HAP-1 (cell line): Measurements from ENCODE around the gene OR10T2.
"Not testable (repeated sequence)": the region's sequence is repeated elsewhere in the genome, so short reads cannot be mapped to it uniquely, and the experiment has no call there.

ENCODE experiments used
- DNase-seq, 2 experiments: peaks; one replicate each; pipeline ENCODE4 v3.0.0-alpha.2; 2016 to 2020; ENCODE audit warnings: low spot score in 2 of 2
- H3K27me3 ChIP-seq: fragments of 250-450 bp; sonication (Bioruptor Pico); 2 replicates; pipeline ENCODE4 v1.5.1; 2020; ENCODE audit warnings: low read depth, mild to moderate bottlenecking, moderate library complexity
- H3K36me3 ChIP-seq: fragments of 250-450 bp; sonication (Bioruptor Pico); replicated peaks from 2 replicates; pipeline ENCODE4 v1.5.1; 2020; ENCODE audit warnings: mild to moderate bottlenecking
- H3K4me1 ChIP-seq: fragments of 250-450 bp; sonication (Bioruptor Pico); 2 replicates; pipeline ENCODE4 v1.5.1; 2020; ENCODE audit warnings: mild to moderate bottlenecking
- H3K4me3 ChIP-seq: fragments of 250-450 bp; sonication (Bioruptor Pico); 2 replicates; pipeline ENCODE4 v1.5.1; 2020; ENCODE audit warnings: mild to moderate bottlenecking, moderate library complexity
- H3K9me3 ChIP-seq: fragments of 250-450 bp; sonication (Bioruptor Pico); 2 replicates; pipeline ENCODE4 v1.5.1; 2020; ENCODE audit warnings: mild to moderate bottlenecking, moderate library complexity
- in situ Hi-C: fragments of 300-500 bp; cut with MboI; formaldehyde crosslinking; loops from 3 replicates; pipeline ENCODE4 v1.14.3; 2020; ENCODE audit warnings: low sequenced_read_pairs, inconsistent platforms, mixed read lengths

The OR10T2 gene

DNA sequence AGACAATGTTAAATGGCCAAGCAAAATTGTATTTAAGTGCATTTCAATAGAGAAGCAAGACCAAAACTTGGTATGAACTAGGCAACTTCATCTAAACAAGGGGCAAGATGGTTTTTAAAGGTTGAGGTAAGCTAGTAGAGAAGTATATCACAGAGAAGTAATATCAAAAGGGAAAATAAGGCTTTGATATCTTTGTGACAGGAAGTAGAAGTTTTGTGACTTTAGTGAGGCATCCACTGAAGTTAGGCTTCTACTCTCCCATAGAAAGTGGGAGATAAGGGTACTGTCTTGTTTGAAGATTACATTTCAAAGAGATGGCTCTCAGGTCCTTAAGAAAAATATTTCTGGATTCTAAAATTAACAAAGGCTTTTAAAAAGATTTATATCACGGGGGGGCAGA is 8.9 kb downstream of the OR10T2 start:
- no peak for DNase-seq
- no peaks in the 10 kb centered on the region for H3K4me1 ChIP-seq
- H3K4me3 ChIP-seq = no peak overlapping the region
- H3K9me3 ChIP-seq = no peaks in the 10 kb centered on the region
- in situ Hi-C loops = no loop called here
- no peaks in the 10 kb centered on the region for H3K27me3 ChIP-seq
- no peaks in the 10 kb centered on the region for H3K36me3 ChIP-seq

DNA sequence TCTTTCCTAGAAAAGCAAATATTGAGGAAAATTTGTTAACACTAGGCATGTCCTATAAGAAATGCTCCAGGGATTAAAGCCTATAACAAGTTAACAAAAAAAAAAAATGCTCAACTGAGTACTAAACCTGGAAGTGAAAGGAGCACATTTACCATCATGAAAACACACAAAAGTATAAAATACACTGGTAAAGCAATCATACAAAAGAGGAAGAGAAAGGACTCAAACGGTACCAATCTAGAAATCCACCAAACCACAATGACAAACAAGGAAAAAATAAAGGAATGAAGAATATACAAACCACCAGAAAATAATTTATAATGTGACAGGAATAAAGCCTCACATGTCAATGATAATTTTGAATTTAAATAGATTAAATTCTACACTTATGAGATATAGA is 24.4 kb downstream of the OR10T2 start:
- in situ Hi-C loops = no loop called here
- Histone ChIP-seq H3K27me3 (no peaks in the 10 kb centered on the region), H3K9me3 (no peaks in the 10 kb centered on the region), H3K4me1 (no peaks in the 10 kb centered on the region), H3K36me3 (no peaks in the 10 kb centered on the region), H3K4me3 (no peak overlapping the region)
- no peak for DNase-seq

DNA sequence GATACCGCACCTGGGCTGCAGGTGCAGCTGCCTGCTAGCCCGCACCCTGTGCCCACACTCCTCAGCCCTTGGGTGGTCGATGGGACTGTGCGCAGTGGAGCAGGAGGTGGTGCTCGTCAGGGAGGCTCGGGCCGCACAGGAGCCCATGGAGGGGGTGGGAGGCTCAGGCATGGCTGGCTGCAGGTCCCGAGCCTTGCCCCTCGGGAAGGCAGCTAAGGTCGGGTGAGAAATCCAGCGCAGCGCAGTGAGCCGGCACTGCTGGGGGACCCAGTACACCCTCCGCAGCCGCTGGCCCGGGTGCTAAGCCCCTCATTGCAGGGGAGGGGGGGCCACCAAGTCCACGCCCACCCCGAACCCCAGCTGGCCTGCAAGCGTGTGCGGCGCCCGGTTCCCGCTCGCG is 25.2 kb downstream of the OR10T2 start:
- H3K36me3 ChIP-seq, H3K9me3 ChIP-seq, H3K4me3 ChIP-seq, H3K4me1 ChIP-seq, DNase-seq, H3K27me3 ChIP-seq, in situ Hi-C loops: not testable (repeated sequence)

DNA sequence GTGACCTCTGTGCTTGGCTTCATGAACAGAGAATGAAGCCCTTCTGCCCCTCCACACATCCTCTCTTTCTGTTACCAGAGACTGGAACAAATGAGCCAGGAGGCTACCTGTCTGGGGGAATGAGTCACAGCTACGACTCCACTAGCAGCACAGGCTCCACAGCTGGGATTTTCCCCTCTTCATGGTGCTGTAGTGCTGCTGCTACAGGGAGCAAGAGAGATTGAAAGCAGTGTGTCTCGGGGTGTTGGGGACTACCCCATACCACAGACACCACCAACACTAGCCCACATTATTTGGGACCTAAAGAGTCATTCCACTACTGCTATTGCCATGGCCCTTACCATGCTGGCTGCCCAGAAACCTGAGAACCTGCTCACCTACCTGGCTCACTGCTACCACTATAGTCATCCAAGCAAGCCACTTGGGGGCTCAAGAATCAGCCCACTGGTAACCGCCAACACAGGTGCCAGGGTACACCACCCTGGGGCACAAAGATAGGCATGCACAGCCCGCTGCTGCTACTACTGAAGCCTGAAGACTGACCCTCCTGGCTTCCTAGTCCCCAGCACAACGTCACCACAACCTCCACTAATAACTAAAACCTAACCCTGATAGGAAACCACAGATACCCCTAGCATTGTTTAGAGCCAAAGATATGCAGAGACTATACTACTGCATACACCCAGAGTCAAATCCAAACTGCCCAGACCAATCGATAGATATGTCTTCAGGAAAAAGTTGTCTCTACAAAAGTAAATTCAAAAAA is 27.9 kb downstream of the OR10T2 start:
- no peaks in the 10 kb centered on the region for H3K4me1 ChIP-seq
- no peak overlapping the region for H3K4me3 ChIP-seq
- H3K9me3 ChIP-seq = no peaks in the 10 kb centered on the region
- H3K27me3 ChIP-seq = no peaks in the 10 kb centered on the region
- DNase-seq = no peak
- in situ Hi-C loops = no loop called here
- no peaks in the 10 kb centered on the region for H3K36me3 ChIP-seq

- DNase-seq = no peak
- Histone ChIP-seq H3K9me3 (no peaks in the 10 kb centered on the region), H3K36me3 (no peaks in the 10 kb centered on the region), H3K27me3 (no peaks in the 10 kb centered on the region), H3K4me3 (no peak overlapping the region), H3K4me1 (no peaks in the 10 kb centered on the region)
- in situ Hi-C loops = no loop called here
These were observed 32.5 kb downstream of the OR10T2 start for GRCh38 chr1:158366783-158367182.

DNA sequence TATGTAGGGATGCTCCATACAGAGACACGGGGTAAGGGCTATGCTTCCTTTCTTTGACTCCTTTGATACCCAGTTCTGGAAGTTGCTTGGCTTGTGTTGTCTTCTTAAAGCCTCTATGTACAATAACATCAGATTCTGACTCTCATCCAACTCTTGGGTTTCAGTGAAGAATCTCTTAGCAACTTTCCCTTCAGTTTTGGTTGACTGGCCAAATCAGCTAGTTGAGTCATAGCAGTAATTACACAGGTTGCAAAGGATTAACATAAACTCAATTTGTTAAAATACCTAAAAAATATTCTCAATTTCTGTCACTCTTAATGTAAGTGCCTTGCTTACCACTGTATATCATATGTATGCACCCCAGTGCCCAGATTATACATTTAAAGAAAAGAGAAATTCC is 36.3 kb downstream of the OR10T2 start:
- Histone ChIP-seq H3K36me3 (no peaks in the 10 kb centered on the region), H3K9me3 (no peaks in the 10 kb centered on the region), H3K4me1 (no peaks in the 10 kb centered on the region), H3K4me3 (no peak overlapping the region), H3K27me3 (no peaks in the 10 kb centered on the region)
- in situ Hi-C loops = no loop called here
- DNase-seq = no peak

DNA sequence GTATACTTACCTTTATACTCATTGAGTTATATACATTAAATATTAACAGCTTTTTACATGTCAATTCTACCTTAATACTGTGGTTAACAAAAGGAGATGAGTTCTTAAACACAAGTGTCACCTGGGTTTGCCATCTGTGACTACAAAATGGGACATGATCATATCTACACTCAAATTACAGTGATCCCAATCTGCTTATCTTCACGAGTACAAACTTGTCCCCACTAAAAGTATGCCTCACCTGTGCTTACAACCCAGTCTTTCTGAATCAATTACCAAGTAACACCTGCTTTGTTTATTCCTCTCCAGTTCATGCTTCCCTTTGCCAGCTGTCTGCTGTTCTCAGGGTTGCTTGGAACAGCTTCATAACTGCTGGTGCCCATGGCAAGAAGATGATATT is 36.8 kb downstream of the OR10T2 start:
- DNase-seq = no peak
- H3K4me3 ChIP-seq = no peak overlapping the region
- no peaks in the 10 kb centered on the region for H3K9me3 ChIP-seq
- H3K27me3 ChIP-seq = no peaks in the 10 kb centered on the region
- in situ Hi-C loops = no loop called here
- H3K36me3 ChIP-seq = no peaks in the 10 kb centered on the region
- H3K4me1 ChIP-seq = no peaks in the 10 kb centered on the region

GRCh38 chr1:158357441-158357840 is 41.8 kb downstream of the OR10T2 start:
- no peaks in the 10 kb centered on the region for H3K9me3 ChIP-seq
- H3K36me3 ChIP-seq = no peaks in the 10 kb centered on the region

DNA sequence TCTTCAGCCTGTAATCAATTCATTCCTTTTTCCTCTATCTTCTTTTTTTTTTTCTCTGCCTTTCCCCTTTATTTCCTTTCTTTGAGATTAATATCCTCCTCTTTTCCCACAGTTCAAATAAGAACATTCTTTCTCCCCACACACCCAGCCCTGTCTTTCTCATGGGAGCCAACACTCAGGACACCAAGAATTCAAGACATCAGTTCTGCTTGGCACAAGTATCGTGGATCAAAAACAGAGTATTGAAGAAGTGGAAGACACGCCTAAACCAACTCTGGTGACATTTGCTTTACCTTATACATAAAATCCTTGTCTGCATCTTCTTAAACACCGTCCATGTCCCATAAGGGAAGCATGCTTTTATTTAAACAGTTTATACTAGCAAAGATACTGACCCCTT is 42.6 kb downstream of the OR10T2 start:
- Histone ChIP-seq H3K4me3 (no peak overlapping the region), H3K36me3 (no peaks in the 10 kb centered on the region), H3K27me3 (no peaks in the 10 kb centered on the region), H3K9me3 (no peaks in the 10 kb centered on the region), H3K4me1 (no peaks in the 10 kb centered on the region)
- DNase-seq = no peak
- in situ Hi-C loops = no loop called here

More at GRCh38 chr1:158357441-158357840, 41.8 kb downstream of the OR10T2 start:
- in situ Hi-C loops = no loop called here
- Histone ChIP-seq H3K4me1 (no peaks in the 10 kb centered on the region), H3K27me3 (no peaks in the 10 kb centered on the region), H3K4me3 (no peak overlapping the region)
- DNase-seq = no peak

GRCh38 chr1:158355773-158356285 is 43.4 kb downstream of the OR10T2 start:
- Histone ChIP-seq H3K9me3 (no peaks in the 10 kb centered on the region), H3K27me3 (no peaks in the 10 kb centered on the region), H3K36me3 (no peaks in the 10 kb centered on the region), H3K4me1 (no peaks in the 10 kb centered on the region), H3K4me3 (no peak overlapping the region)
- in situ Hi-C loops = no loop called here
- DNase-seq = no peak

DNA sequence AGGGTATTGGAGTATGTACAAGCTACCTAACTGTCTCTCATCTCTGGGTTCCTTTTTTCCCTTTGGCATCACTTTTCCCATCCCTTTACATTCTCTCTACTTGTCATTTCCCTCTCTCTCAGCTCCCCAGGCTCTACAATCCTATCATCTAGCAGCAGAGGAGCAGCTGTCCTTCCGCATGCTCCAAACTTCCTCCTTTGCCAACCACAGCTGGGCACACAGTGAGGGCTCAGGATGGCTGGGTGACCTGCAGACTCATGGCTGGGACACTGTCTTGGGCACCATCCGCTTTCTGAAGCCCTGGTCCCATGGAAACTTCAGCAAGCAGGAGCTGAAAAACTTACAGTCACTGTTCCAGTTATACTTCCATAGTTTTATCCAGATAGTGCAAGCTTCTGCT is 45.0 kb downstream of the OR10T2 start:
- H3K4me3 ChIP-seq = no peak overlapping the region
- DNase-seq = no peak
- no peaks in the 10 kb centered on the region for H3K9me3 ChIP-seq
- H3K36me3 ChIP-seq = no peaks in the 10 kb centered on the region
- no peaks in the 10 kb centered on the region for H3K4me1 ChIP-seq
- no peaks in the 10 kb centered on the region for H3K27me3 ChIP-seq
- in situ Hi-C loops = no loop called here

- in situ Hi-C loops = no loop called here
- H3K4me3 ChIP-seq = no peak within 1 kb of the TSS
- no peaks in the 10 kb centered on the region for H3K9me3 ChIP-seq
- no peak for DNase-seq
- H3K27me3 ChIP-seq = no peaks in the 10 kb centered on the region
- H3K4me1 ChIP-seq = no peaks in the 10 kb centered on the region
- H3K36me3 ChIP-seq = no peaks in the 10 kb centered on the region
These were observed 45.8 kb downstream of the OR10T2 start, which contains the start of gene CD1E for GRCh38 chr1:158353303-158354075. Gene CD1E (plus strand): TSS chr1:158353894. CDS start chr1:158353989, 95 bp downstream.

DNA sequence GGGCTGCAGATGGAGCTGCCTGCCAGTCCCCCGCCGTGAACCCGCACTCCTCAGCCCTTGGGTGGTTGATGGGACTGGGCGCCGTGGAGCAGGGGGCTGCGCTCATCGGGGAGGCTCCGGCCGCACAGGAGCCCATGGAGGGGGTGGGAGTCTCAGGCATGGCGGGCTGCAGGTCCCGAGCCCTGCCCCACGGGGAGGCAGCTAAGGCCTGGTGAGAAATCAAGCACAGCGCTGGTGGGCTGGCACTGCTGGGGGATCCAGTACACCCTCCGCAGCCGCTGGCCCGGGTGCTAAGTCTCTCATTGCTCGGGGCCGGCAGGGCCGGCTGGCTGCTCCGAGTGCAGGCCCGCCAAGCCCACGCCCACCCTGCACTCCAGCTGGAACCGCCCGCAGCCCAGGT is 50.3 kb downstream of the OR10T2 start:
- DNase-seq, in situ Hi-C loops, H3K4me3 ChIP-seq, H3K4me1 ChIP-seq, H3K9me3 ChIP-seq, H3K36me3 ChIP-seq, H3K27me3 ChIP-seq: not testable (repeated sequence)
